Measurements from ENCODE around the gene KIF21A.

KIF21A gene

DNA sequence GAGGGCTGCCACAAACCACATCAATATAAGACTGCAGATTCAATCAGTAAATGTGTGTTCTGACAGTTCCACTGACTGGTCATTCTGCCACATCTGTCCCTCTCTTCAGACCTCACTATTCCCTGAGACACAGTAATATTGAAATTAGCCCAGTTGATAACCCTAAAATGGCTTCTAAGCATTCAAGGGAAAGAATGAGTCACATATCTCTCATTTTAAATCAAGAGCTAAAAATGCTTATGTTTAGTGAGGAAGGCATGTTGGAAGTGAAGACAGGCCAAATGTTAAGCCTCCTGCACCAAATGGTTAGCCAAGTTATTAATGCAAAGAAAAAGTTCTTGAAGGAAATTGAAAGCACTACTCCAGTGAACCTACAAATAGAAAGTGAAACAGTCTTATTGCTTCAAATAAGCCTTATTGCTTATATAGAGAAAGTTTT lies 24.5 kb upstream of the KIF21A start:
- no peak for TF ChIP-seq EZH2 (optimal IDR thresholded peaks at IDR 0.05; ENCODE audit: low read depth, low read length)
- TF ChIP-seq EZH2phosphoT487 (IDR thresholded peaks at IDR 0.05; ENCODE audit: low read length) = no peak
- TF ChIP-seq, protein P1, sequence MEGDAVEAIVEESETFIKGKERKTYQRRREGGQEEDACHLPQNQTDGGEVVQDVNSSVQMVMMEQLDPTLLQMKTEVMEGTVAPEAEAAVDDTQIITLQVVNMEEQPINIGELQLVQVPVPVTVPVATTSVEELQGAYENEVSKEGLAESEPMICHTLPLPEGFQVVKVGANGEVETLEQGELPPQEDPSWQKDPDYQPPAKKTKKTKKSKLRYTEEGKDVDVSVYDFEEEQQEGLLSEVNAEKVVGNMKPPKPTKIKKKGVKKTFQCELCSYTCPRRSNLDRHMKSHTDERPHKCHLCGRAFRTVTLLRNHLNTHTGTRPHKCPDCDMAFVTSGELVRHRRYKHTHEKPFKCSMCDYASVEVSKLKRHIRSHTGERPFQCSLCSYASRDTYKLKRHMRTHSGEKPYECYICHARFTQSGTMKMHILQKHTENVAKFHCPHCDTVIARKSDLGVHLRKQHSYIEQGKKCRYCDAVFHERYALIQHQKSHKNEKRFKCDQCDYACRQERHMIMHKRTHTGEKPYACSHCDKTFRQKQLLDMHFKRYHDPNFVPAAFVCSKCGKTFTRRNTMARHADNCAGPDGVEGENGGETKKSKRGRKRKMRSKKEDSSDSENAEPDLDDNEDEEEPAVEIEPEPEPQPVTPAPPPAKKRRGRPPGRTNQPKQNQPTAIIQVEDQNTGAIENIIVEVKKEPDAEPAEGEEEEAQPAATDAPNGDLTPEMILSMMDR (IDR thresholded peaks at IDR 0.05; ENCODE audit: low read length) = no peak
- Histone ChIP-seq H3F3A (ENCODE audit: insufficient read depth, low read length) (no peaks in the 10 kb centered on the region), H3K36me3 (replicated peaks; ENCODE audit: insufficient read depth, low read length) (no peaks in the 10 kb centered on the region), H3K27me3 (replicated peaks; ENCODE audit: insufficient read depth, low read length) (no peaks in the 10 kb centered on the region), H3K79me2 (ENCODE audit: low read length) (no peaks in the 10 kb centered on the region), H3K9me3 (replicated peaks; ENCODE audit: insufficient read depth, low read length) (no peaks in the 10 kb centered on the region), H3K9me2 (replicated peaks; ENCODE audit: insufficient read depth, low read length) (no peaks in the 10 kb centered on the region), H3K27ac (ENCODE audit: low read length) (no peak overlapping the region), H3K4me1 (ENCODE audit: low read length) (peaks cover 7% of the 10 kb centered on the region), H3K9ac (ENCODE audit: low read length) (no peak overlapping the region), H2AFZ (ENCODE audit: low read length) (peak overlapping the region; percentile 25), H3K4me3 (ENCODE audit: low read length) (no peak overlapping the region; the same call in 1 of the 2 replicates), H3K4me2 (ENCODE audit: low read depth, low read length) (peak overlapping the region; percentile 46; the same call in 1 of the 2 replicates), H4K20me1 (ENCODE audit: insufficient read depth, low read length) (no peaks in the 10 kb centered on the region)
- peak; percentile 52 for DNase-seq

DNA sequence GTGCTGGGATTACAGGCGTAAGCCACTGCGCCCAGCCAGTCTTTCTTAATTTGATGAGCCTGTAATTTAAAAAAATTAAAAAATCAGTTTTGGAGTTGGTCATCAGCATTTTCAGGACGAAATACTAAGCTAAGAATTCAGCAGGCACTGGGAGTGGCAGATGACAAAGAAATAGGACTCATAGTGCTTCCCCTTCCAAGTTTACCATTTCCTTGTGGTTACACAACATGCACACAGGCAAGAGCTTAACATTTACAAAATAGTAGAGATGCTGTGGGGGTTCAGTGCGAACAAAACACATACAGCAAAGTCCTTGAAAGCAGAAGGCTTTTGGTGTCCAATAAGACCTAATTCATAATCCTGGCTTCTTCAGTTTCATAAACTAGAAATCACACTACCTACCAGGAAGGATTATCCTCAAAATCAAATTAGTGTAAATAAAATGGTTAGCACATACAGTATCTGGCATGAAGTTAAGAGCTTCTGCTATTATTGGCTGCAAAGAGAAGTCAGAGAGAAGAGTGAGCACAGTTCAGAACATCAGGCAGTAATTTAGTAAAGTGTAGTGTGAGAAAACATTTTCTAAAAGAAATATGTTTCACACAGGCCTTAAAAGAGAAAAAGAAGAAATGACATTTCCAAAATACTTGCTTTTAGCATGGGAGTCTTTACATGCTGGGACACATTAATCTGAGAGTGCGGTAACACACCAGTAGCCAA lies 22.2 kb upstream of the KIF21A start:
- Histone ChIP-seq H3K79me2 (ENCODE audit: low read length) (no peaks in the 10 kb centered on the region), H2AFZ (ENCODE audit: low read length) (no peak overlapping the region), H3K36me3 (replicated peaks; ENCODE audit: insufficient read depth, low read length) (no peaks in the 10 kb centered on the region), H3K27ac (ENCODE audit: low read length) (no peak overlapping the region), H3K27me3 (replicated peaks; ENCODE audit: insufficient read depth, low read length) (no peaks in the 10 kb centered on the region), H3K9me3 (replicated peaks; ENCODE audit: insufficient read depth, low read length) (no peaks in the 10 kb centered on the region), H4K20me1 (ENCODE audit: insufficient read depth, low read length) (no peaks in the 10 kb centered on the region), H3K4me1 (ENCODE audit: low read length) (peaks cover 7% of the 10 kb centered on the region), H3K4me3 (ENCODE audit: low read length) (no peak overlapping the region), H3F3A (ENCODE audit: insufficient read depth, low read length) (no peaks in the 10 kb centered on the region), H3K9ac (ENCODE audit: low read length) (no peak overlapping the region), H3K4me2 (ENCODE audit: low read depth, low read length) (no peak overlapping the region), H3K9me2 (replicated peaks; ENCODE audit: insufficient read depth, low read length) (no peaks in the 10 kb centered on the region)
- TF ChIP-seq EZH2 (optimal IDR thresholded peaks at IDR 0.05; ENCODE audit: low read depth, low read length) = no peak
- TF ChIP-seq, protein P1 (IDR thresholded peaks at IDR 0.05; ENCODE audit: low read length) = no peak
- no peak for DNase-seq

- H3F3A ChIP-seq (ENCODE audit: insufficient read depth, low read length) = no peaks in the 10 kb centered on the region
- H3K79me2 ChIP-seq (ENCODE audit: low read length) = no peaks in the 10 kb centered on the region
- H3K27ac ChIP-seq (ENCODE audit: low read length) = no peak overlapping the region
- H3K9me3 ChIP-seq (replicated peaks; ENCODE audit: insufficient read depth, low read length) = no peaks in the 10 kb centered on the region
- H3K9ac ChIP-seq (ENCODE audit: low read length) = no peak overlapping the region
- no peaks in the 10 kb centered on the region for H3K27me3 ChIP-seq (replicated peaks; ENCODE audit: insufficient read depth, low read length)
- no peak overlapping the region for H3K4me3 ChIP-seq (ENCODE audit: low read length)
- H2AFZ ChIP-seq (ENCODE audit: low read length) = no peak overlapping the region
- H4K20me1 ChIP-seq (ENCODE audit: insufficient read depth, low read length) = no peaks in the 10 kb centered on the region
- no peak for TF ChIP-seq EZH2 (optimal IDR thresholded peaks at IDR 0.05; ENCODE audit: low read depth, low read length)
- TF ChIP-seq, protein P1 (IDR thresholded peaks at IDR 0.05; ENCODE audit: low read length) = no peak
- no peak for TF ChIP-seq EZH2phosphoT487 (IDR thresholded peaks at IDR 0.05; ENCODE audit: low read length)
- no peak for DNase-seq
- no peak overlapping the region for H3K4me2 ChIP-seq (ENCODE audit: low read depth, low read length)
- H3K9me2 ChIP-seq (replicated peaks; ENCODE audit: insufficient read depth, low read length) = no peaks in the 10 kb centered on the region
- no peaks in the 10 kb centered on the region for H3K36me3 ChIP-seq (replicated peaks; ENCODE audit: insufficient read depth, low read length)
- H3K4me1 ChIP-seq (ENCODE audit: low read length) = no peaks in the 10 kb centered on the region
Measured at GRCh38 chr12:39461059-39461458, 18.1 kb upstream of the KIF21A start.

All from MM.1S (cell line).